GM12878 (cell line): ENCODE measurements around the gene NHERF1. TPM values are rescaled to one million over a fixed set of nuclear protein-coding genes. Genes with fewer than 3 reads are reported as not detected.

Experiments used
- ATAC-seq: fragments of 200-7000 bp; cut with Tn5 transposase; 3 replicates; pipeline ENCODE4 v1.9.1; 2020; ENCODE audit warnings: mild to moderate bottlenecking, moderate library complexity
- BruUV-seq: library from RNA; stranded (reverse); fragments of 400-500 nt; replicated peaks from 2 replicates; lab custom pipeline; 2021; lab: Mats Ljungman, UMichigan
- CTCF ChIA-PET: fragments of 300-600 bp; sonication (Branson Sonifier 250); formaldehyde crosslinking; extraction: SDS; loops from one replicate; lab custom pipeline; 2021; ENCODE audit warnings: inconsistent platforms; lab: Yijun Ruan, JAX
- POLR2A ChIA-PET: fragments of 350-600 bp; formaldehyde crosslinking; extraction: SDS; loops from one replicate; lab custom pipeline; 2021; ENCODE audit warnings: inconsistent platforms; lab: Charles Lee
- RAD21 ChIA-PET: fragments of 300-600 bp; sonication (Branson Sonifier 250); formaldehyde crosslinking; loops from one replicate; lab custom pipeline; 2023; ENCODE audit warnings: antibody characterized with exemption; ENCODE audit not compliant: unreplicated experiment; lab: Charles Lee
- SMC1A ChIA-PET: fragments of 300-600 bp; sonication (Branson Sonifier 250); formaldehyde crosslinking; loops from one replicate; lab custom pipeline; 2023; ENCODE audit not compliant: unreplicated experiment, uncharacterized antibody; lab: Charles Lee
- DNase-seq: peaks from one replicate; pipeline ENCODE4 v3.0.0-alpha.2; 2011; ENCODE audit warnings: low read depth, low spot score
- FAIRE-seq: peaks from 3 replicates; lab custom pipeline; 2011; peaks lifted over from hg19 to GRCh38; lab: Jason Lieb, UNC
- H2AFZ ChIP-seq: 2 replicates; pipeline ENCODE4 v1.6.0; 2011; ENCODE audit warnings: low read depth, low read length, control low read depth; ENCODE audit not compliant: control insufficient read depth
- H3K27ac ChIP-seq: 2 replicates; pipeline ENCODE4 v1.5.1; 2011; ENCODE audit warnings: control low read depth; ENCODE audit not compliant: control insufficient read depth, insufficient read depth
- H3K27me3 ChIP-seq, 2 experiments: replicated peaks in 1 of 2; 2 replicates each; pipeline versions ENCODE4 v1.6.0 to v1.6.1; 2011; ENCODE audit warnings: low read length in 1 of 2; ENCODE audit not compliant: control insufficient read depth in 2 of 2, insufficient read depth in 2 of 2
- H3K36me3 ChIP-seq, 2 experiments: 2 replicates each; pipeline ENCODE4 v1.5.1; 2011; ENCODE audit warnings: low read length in 1 of 2; ENCODE audit not compliant: control insufficient read depth in 2 of 2, insufficient read depth in 2 of 2
- H3K4me1 ChIP-seq: 2 replicates; pipeline ENCODE4 v1.6.1; 2011; ENCODE audit warnings: mild to moderate bottlenecking, low read length, moderate library complexity, mixed read lengths; ENCODE audit not compliant: control insufficient read depth, insufficient read depth
- H3K4me2 ChIP-seq: 2 replicates; pipeline ENCODE4 v1.6.0; 2011; ENCODE audit warnings: control low read depth; ENCODE audit not compliant: control insufficient read depth, insufficient read depth
- H3K4me3 ChIP-seq: fragments of 200-600 bp; sonication (generic); 2 replicates; pipeline ENCODE4 v1.5.1; 2016
- H3K79me2 ChIP-seq: 2 replicates; pipeline ENCODE4 v1.6.0; 2011; ENCODE audit warnings: low read length; ENCODE audit not compliant: control insufficient read depth, insufficient read depth
- H3K9ac ChIP-seq: 2 replicates; pipeline ENCODE4 v1.8.0; 2011; ENCODE audit warnings: low read length, control low read depth, mixed read lengths; ENCODE audit not compliant: control insufficient read depth, insufficient read depth
- H3K9me3 ChIP-seq: replicated peaks from 3 replicates; pipeline ENCODE4 v1.5.1; 2011; ENCODE audit warnings: mild to moderate bottlenecking, low read length; ENCODE audit not compliant: control insufficient read depth, insufficient read depth
- H4K20me1 ChIP-seq: 2 replicates; pipeline ENCODE4 v1.6.0; 2011; ENCODE audit not compliant: control insufficient read depth, insufficient read depth
- BACH1 ChIP-seq: fragments of 450-650 bp; IDR thresholded peaks from 2 replicates; pipeline ENCODE4 v1.6.1; 2017; ENCODE audit warnings: mild to moderate bottlenecking, borderline replicate concordance
- BMI1 ChIP-seq: fragments of 450-650 bp; IDR thresholded peaks from 2 replicates; pipeline ENCODE4 v1.6.1; 2016; ENCODE audit warnings: mild to moderate bottlenecking, moderate library complexity, borderline replicate concordance
- CEBPB ChIP-seq, 2 experiments: fragments of 150-350 bp in 1 of 2; IDR thresholded peaks; 2 replicates each; pipeline ENCODE4 v1.6.1; 2012 to 2014; ENCODE audit warnings: low read depth in 2 of 2, low read length in 2 of 2, borderline replicate concordance in 1 of 2, inconsistent platforms in 1 of 2
- CHD4 ChIP-seq: fragments of 200-600 bp; sonication (generic); IDR thresholded peaks from 2 replicates; pipeline ENCODE4 v1.6.1; 2016; ENCODE audit warnings: mild to moderate bottlenecking
- E2F4 ChIP-seq: IDR thresholded peaks from 2 replicates; pipeline ENCODE4 v1.6.1; 2012; ENCODE audit warnings: low read depth, low read length, improper control_type of control experiment
- ELK1 ChIP-seq: IDR thresholded peaks from 2 replicates; pipeline ENCODE4 v1.6.1; 2012; ENCODE audit warnings: low read depth, low read length, improper control_type of control experiment
- IRF4 ChIP-seq: IDR thresholded peaks from 2 replicates; pipeline ENCODE4 v1.6.1; 2011; ENCODE audit warnings: low read depth, low read length
- JUNB ChIP-seq: IDR thresholded peaks from 2 replicates; pipeline ENCODE4 v1.6.1; 2016; ENCODE audit warnings: antibody characterized with exemption, mild to moderate bottlenecking
- RAD51 ChIP-seq: fragments of 450-650 bp; IDR thresholded peaks from 2 replicates; pipeline ENCODE4 v1.6.1; 2016; ENCODE audit warnings: moderate library complexity, mild to moderate bottlenecking, inconsistent platforms
- SMAD5 ChIP-seq: IDR thresholded peaks from 2 replicates; pipeline ENCODE4 v1.6.1; 2016; ENCODE audit warnings: antibody characterized with exemption, low read depth
- SPI1 ChIP-seq: IDR thresholded peaks from 2 replicates; pipeline ENCODE4 v1.6.1; 2011; ENCODE audit warnings: low read depth, mild to moderate bottlenecking, low read length, moderate library complexity, borderline replicate concordance; ENCODE audit not compliant: insufficient read depth
- SUZ12 ChIP-seq: fragments of 200-600 bp; sonication (generic); IDR thresholded peaks from one replicate; pipeline ENCODE4 v1.6.1; 2018; ENCODE audit warnings: antibody characterized with exemption, mild to moderate bottlenecking; ENCODE audit not compliant: unreplicated experiment
- USF1 ChIP-seq: IDR thresholded peaks from 2 replicates; pipeline ENCODE4 v1.6.1; 2011; ENCODE audit warnings: borderline replicate concordance, low read depth, mild to moderate bottlenecking, moderate library complexity, mixed read lengths, low read length; ENCODE audit not compliant: insufficient read depth; ENCODE audit errors: extremely low read length
- ZBED1 ChIP-seq: IDR thresholded peaks from 2 replicates; pipeline ENCODE4 v1.6.1; 2016; ENCODE audit warnings: borderline replicate concordance
- ZBTB33 ChIP-seq: fragments of 450-650 bp; IDR thresholded peaks from 2 replicates; pipeline ENCODE4 v1.6.1; 2017; ENCODE audit warnings: mild to moderate bottlenecking
- WGBS: methylation state at CpG from one replicate; pipeline ENCODE4 v1.1.6; 2016; ENCODE audit warnings: low lambda C conversion rate; ENCODE audit not compliant: insufficient replicate concordance, insufficient coverage; ENCODE audit errors: missing lambda C conversion rate; 5-methylcytosine and 5-hydroxymethylcytosine counted together
- in situ Hi-C: fragments of 300-500 bp; cut with MboI; formaldehyde crosslinking; loops from 9 replicates; pipeline ENCODE4 v1.14.3; 2018; ENCODE audit warnings: mixed read lengths
- intact Hi-C: fragments of 100-400 bp; cut with micrococcal nuclease; formaldehyde crosslinking; loops from one replicate; pipeline ENCODE4 v1.14.2; 2022; ENCODE audit not compliant: unreplicated experiment
- polyA plus RNA-seq, 11 experiments: library from polyadenylated mRNA; depleted of rRNA in 4 of 11; unstranded in 6 of 11; stranded (reverse) in 5 of 11; fragments of >200 nt; fragmentation: Nextera tagmentation in 4 of 11; fragmentation: Illumina TruSeq in 1 of 11; extraction: Ambion mirVana in 4 of 11; extraction: Trizol in 1 of 11; gene quantifications; 1 replicate in 1 of 11; 2 replicates in 10 of 11; pipeline versions ENCODE4 v1.2.1 to v1.2.3, GENCODE V29; 2011 to 2016; ENCODE audit warnings: inconsistent platforms in 2 of 11, missing spikeins in 2 of 11, low read depth in 1 of 11
- total RNA-seq, 4 experiments: library from RNA; depleted of rRNA in 3 of 4; stranded (reverse); fragments of >200 nt in 3 of 4; fragmentation: Illumina TruSeq in 1 of 4; extraction: Trizol in 1 of 4; gene quantifications; 2 replicates each; pipeline versions ENCODE4 v1.2.1 to v1.2.3, GENCODE V29; 2013 to 2021

NHERF1 gene
- total and polyA plus RNA-seq, 10 of the 15 experiments (the other 5 are each of a cell fraction or from before 2014, with no cell fraction given), result 13.4 to 61.6 (median 39.0) TPM

- no peak for TF ChIP-seq SMAD5
- TF ChIP-seq JUNB, result no peak
- TF ChIP-seq BMI1, result no peak
- TF ChIP-seq RAD51, result no peak
Measured at GRCh38 chr17:74771319-74771914, 23.0 kb downstream of the NHERF1 start (continued).

GRCh38 chr17:74772053-74772452, 23.6 kb downstream of the NHERF1 start:
- Histone ChIP-seq H2AFZ (no peak overlapping the region), H3K27ac (no peak overlapping the region), H3K36me3 (peaks cover 26 to 34% of the 10 kb centered on the region in 2 experiments), H3K4me2 (no peak overlapping the region), H3K79me2 (peaks cover 16% of the 10 kb centered on the region), H3K4me1 (peaks cover 7% of the 10 kb centered on the region; the same call in 1 of the 2 replicates), H3K9ac (no peak overlapping the region), H3K27me3 (no peaks in the 10 kb centered on the region), H3K9me3 (no peaks in the 10 kb centered on the region)
- ChIA-PET CTCF (interaction anchor here (1.5 to 7.0 kb wide), 3 partner anchors 17 to 115 kb away, joined by 3 to 60 read pairs (median 25); no protein-coding TSS in a partner anchor), POLR2A (no interaction called here)
- intact Hi-C loops, result no loop called here
- WGBS, result 90% methylated on average over 13 of the region's 13 CpGs
- BruUV-seq, result no TSS peak
- TF ChIP-seq SPI1, result no peak
- TF ChIP-seq USF1, result no peak
- no peak for TF ChIP-seq CEBPB (IDR thresholded peaks at IDR 0.05; ENCODE audit: borderline replicate concordance in 1 of 2, low read depth in 2 of 2, low read length in 2 of 2)
- TF ChIP-seq IRF4, result no peak
- no peak for TF ChIP-seq BACH1
- TF ChIP-seq CHD4, result no peak
- no peak for TF ChIP-seq E2F4
- no peak for TF ChIP-seq ZBTB33
- no peak for TF ChIP-seq ELK1
- TF ChIP-seq ZBED1, result no peak
- no peak for TF ChIP-seq SMAD5
- no peak for TF ChIP-seq SUZ12
- TF ChIP-seq, all 136 proteins: peak for 0
- SMC1A ChIA-PET, result no interaction called here
- RAD21 ChIA-PET, result interaction anchor here (1.6 to 3.8 kb wide), 2 partner anchors 27 to 114 kb away, joined by 6 to 30 read pairs; no protein-coding TSS in a partner anchor
- FAIRE-seq (no peak), DNase-seq (no peak), ATAC-seq (no peak)
- Histone ChIP-seq H3K4me3 (no peak overlapping the region), H4K20me1 (no peaks in the 10 kb centered on the region)
- in situ Hi-C loops, result no loop called here
